K562 (cell line): Measurements from ENCODE around the gene PACSIN2. TPM values are rescaled to one million over a fixed set of nuclear protein-coding genes. Genes with fewer than 3 reads are reported as not detected.
A peak's percentile ranks its signal among the peaks of the same experiment; 100 is the strongest.

Experiments used
- BHLHE40 ChIP-seq: IDR thresholded peaks from 2 replicates; pipeline ENCODE4 v1.6.1; 2011; ENCODE audit warnings: low read length, improper control_type of control experiment
- CBX3 ChIP-seq, 2 experiments: IDR thresholded peaks; 1 replicate in 1 of 2; 2 replicates in 1 of 2; pipeline ENCODE4 v1.6.1; 2012; ENCODE audit warnings: inconsistent platforms in 2 of 2, low read length in 2 of 2, borderline replicate concordance in 1 of 2, control low read depth in 1 of 2
- CEBPG ChIP-seq, 3 experiments: fragments of 200-800 bp in 1 of 3; sonication (Bioruptor generic) in 1 of 3; sonication (generic) in 1 of 3; formaldehyde crosslinking in 1 of 3; IDR thresholded peaks in 2 of 3; conservative IDR thresholded peaks in 1 of 3; 2 replicates each; pipeline versions ENCODE4 v1.6.1 to v1.8.0; 2016 to 2022; ENCODE audit warnings: missing compliant biosample characterization in 2 of 3, missing genetic modification characterization in 2 of 3, mild to moderate bottlenecking in 1 of 3, missing genetic modification reagents in 1 of 3
- EP300 ChIP-seq: IDR thresholded peaks from 2 replicates; pipeline ENCODE4 v1.6.1; 2012; ENCODE audit warnings: low read length, improper control_type of control experiment
- GABPA ChIP-seq: fragments of 200-800 bp; sonication (Bioruptor generic); conservative IDR thresholded peaks from 2 replicates; pipeline ENCODE4 v1.6.1; 2016; ENCODE audit warnings: low read depth, missing genetic modification characterization, missing compliant biosample characterization
- GATA2 ChIP-seq: sonication (generic); formaldehyde crosslinking; IDR thresholded peaks from 2 replicates; pipeline ENCODE4 v1.4.0; 2020; ENCODE audit warnings: mild to moderate bottlenecking, missing genetic modification reagents
- GATAD2B ChIP-seq: fragments of 450-650 bp; IDR thresholded peaks from 2 replicates; pipeline ENCODE4 v1.6.1; 2017; ENCODE audit warnings: mild to moderate bottlenecking, borderline replicate concordance
- MAZ ChIP-seq, 2 experiments: fragments of 450-650 bp in 1 of 2; sonication (generic) in 1 of 2; formaldehyde crosslinking; IDR thresholded peaks in 1 of 2; conservative IDR thresholded peaks in 1 of 2; 2 replicates each; pipeline versions ENCODE4 v1.4.0 to v1.5.0; 2020; ENCODE audit warnings: mild to moderate bottlenecking in 1 of 2, missing genetic modification reagents in 1 of 2
- NR2C1 ChIP-seq, 2 experiments: fragments of 450-650 bp; IDR thresholded peaks; 2 replicates each; pipeline ENCODE4 v1.6.1; 2017; ENCODE audit warnings: mild to moderate bottlenecking in 2 of 2, antibody characterized with exemption in 1 of 2, inconsistent platforms in 1 of 2, missing compliant biosample characterization in 1 of 2, missing genetic modification characterization in 1 of 2
- SOX6 ChIP-seq: fragments of 450-650 bp; IDR thresholded peaks from 2 replicates; pipeline ENCODE4 v1.6.1; 2014; ENCODE audit warnings: mild to moderate bottlenecking
- SRF ChIP-seq, 2 experiments: fragments of 250-450, 450-650 bp in 1 of 2; sonication (Bioruptor Pico) in 1 of 2; sonication (generic) in 1 of 2; formaldehyde crosslinking; IDR thresholded peaks; 2 replicates each; pipeline versions ENCODE4 v1.5.0 to v1.5.1; 2020 to 2022; ENCODE audit warnings: mild to moderate bottlenecking in 1 of 2, missing genetic modification reagents in 1 of 2
- SUPT5H ChIP-seq: fragments of 450-650 bp; IDR thresholded peaks from 2 replicates; pipeline ENCODE4 v1.6.1; 2016
- ZNF197 ChIP-seq: fragments of 200-800 bp; sonication (Bioruptor generic); IDR thresholded peaks from 2 replicates; pipeline ENCODE4 v1.6.1; 2016; ENCODE audit warnings: low read depth, missing genetic modification characterization, missing compliant biosample characterization
- ZSCAN32 ChIP-seq: fragments of 450-650 bp; formaldehyde crosslinking; IDR thresholded peaks from 2 replicates; pipeline ENCODE4 v1.4.0; 2020; ENCODE audit warnings: mild to moderate bottlenecking, moderate library complexity
- polyA plus RNA-seq, 8 experiments: library from polyadenylated mRNA; depleted of rRNA in 4 of 8; stranded (reverse) in 5 of 8; unstranded in 3 of 8; fragments of >200 nt; fragmentation: Nextera tagmentation in 2 of 8; fragmentation: Illumina TruSeq in 1 of 8; extraction: Ambion mirVana in 2 of 8; extraction: Trizol in 1 of 8; gene quantifications; 2 replicates each; pipeline versions ENCODE4 v1.2.1 to v1.2.3, GENCODE V29; 2011 to 2014; ENCODE audit warnings: inconsistent platforms in 1 of 8, missing spikeins in 1 of 8
- total RNA-seq, 7 experiments: library from RNA; depleted of rRNA in 6 of 7; stranded (reverse); fragments of >200 nt in 6 of 7; fragmentation: Illumina TruSeq in 2 of 7; extraction: Trizol in 2 of 7; gene quantifications; 2 replicates each; pipeline versions ENCODE4 v1.2.1 to v1.2.3, GENCODE V29; 2011 to 2021; ENCODE audit warnings: low replicate concordance in 1 of 7
- TF ChIP-seq, protein P1 (sequence below): fragments of 250-450 bp; sonication (Bioruptor Pico); IDR thresholded peaks from 2 replicates; pipeline ENCODE4 v1.4.0; 2020; ENCODE audit warnings: mild to moderate bottlenecking, moderate library complexity
- TF ChIP-seq, protein P2 (sequence below): fragments of 250-450 bp; sonication (Bioruptor Pico); IDR thresholded peaks from 2 replicates; pipeline ENCODE4 v1.4.0; 2020; ENCODE audit warnings: mild to moderate bottlenecking, moderate library complexity
- TF ChIP-seq, protein P3 (sequence below): fragments of 450-650 bp; formaldehyde crosslinking; IDR thresholded peaks from 2 replicates; pipeline ENCODE4 v1.4.0; 2022; ENCODE audit warnings: mild to moderate bottlenecking, moderate library complexity
- TF ChIP-seq, protein P4 (sequence below): fragments of 450-650 bp; IDR thresholded peaks from 2 replicates; pipeline ENCODE4 v1.6.1; 2016

The PACSIN2 gene
- total and polyA plus RNA-seq, 9 of the 15 experiments (the other 6 are each of a cell fraction or from before 2014, with no cell fraction given) = 0.45 to 45.1 (median 23.9) TPM

DNA sequence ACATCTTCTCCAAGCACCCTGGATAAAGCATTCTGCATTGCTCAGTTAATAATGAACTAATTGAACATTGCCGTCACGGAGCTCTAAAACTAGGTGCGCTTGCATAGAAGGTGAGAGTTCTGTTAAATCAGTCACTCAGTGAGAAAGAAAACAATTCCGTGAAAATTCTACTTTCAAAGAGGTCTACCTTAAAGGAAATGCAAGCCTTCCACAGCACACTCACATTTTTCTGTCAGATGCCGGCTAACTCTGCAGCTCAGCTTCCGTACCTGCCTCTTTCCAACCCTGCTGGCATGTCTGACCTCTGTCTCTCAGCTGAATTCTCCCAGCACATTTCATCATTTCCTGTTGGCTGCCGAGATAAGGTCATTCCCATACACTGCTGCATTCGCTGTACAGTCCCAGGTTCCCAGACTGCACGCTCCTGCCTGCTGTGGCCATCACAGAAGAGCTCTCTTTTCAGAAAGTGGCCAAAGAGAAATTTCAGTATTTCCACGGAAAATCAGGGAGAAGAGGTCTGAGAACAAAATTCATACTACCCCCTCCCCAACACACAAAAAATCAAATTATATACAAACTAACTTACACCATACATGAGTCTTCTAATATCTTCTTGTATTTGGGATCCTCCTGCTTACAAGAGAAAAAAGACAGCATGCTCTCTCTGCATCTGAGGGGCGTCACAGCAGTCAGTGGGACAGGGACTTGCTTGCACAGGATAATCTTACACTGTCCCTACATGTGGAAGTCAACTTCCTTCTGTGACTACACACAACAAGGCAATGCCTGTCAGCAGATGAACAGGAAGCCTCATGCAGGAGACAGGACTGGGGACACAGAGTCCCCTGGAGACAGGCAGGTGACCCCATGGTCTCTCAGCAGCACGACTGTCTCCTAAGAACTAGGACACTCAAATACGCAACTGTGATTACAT is 55.1 kb downstream of the PACSIN2 start (continued):
- TF ChIP-seq, protein P1, sequence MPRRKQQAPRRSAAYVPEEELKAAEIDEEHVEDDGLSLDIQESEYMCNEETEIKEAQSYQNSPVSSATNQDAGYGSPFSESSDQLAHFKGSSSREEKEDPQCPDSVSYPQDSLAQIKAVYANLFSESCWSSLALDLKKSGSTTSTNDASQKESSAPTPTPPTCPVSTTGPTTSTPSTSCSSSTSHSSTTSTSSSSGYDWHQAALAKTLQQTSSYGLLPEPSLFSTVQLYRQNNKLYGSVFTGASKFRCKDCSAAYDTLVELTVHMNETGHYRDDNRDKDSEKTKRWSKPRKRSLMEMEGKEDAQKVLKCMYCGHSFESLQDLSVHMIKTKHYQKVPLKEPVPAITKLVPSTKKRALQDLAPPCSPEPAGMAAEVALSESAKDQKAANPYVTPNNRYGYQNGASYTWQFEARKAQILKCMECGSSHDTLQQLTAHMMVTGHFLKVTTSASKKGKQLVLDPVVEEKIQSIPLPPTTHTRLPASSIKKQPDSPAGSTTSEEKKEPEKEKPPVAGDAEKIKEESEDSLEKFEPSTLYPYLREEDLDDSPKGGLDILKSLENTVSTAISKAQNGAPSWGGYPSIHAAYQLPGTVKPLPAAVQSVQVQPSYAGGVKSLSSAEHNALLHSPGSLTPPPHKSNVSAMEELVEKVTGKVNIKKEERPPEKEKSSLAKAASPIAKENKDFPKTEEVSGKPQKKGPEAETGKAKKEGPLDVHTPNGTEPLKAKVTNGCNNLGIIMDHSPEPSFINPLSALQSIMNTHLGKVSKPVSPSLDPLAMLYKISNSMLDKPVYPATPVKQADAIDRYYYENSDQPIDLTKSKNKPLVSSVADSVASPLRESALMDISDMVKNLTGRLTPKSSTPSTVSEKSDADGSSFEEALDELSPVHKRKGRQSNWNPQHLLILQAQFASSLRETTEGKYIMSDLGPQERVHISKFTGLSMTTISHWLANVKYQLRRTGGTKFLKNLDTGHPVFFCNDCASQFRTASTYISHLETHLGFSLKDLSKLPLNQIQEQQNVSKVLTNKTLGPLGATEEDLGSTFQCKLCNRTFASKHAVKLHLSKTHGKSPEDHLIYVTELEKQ (CRISPR knock-in tag) = no peak
- TF ChIP-seq SRF (CRISPR knock-in tag; IDR thresholded peaks at IDR 0.05) (peak in 1 of 2 experiments; percentile 47; a peak in 1 of 4 replicates), ZSCAN32 (CRISPR knock-in tag) (peak; percentile 20; the same call in 1 of the 2 replicates), ZNF197 (0 out of 2 replicates have a peak, but pooled peaks have one; percentile 48), SOX6 (peak; percentile 56), BHLHE40 (peak; percentile 49), NR2C1 (IDR thresholded peaks at IDR 0.05) (peak; percentile 75; the same call in 1 of the 2 replicates), NR2C1 (tag; IDR thresholded peaks at IDR 0.05) (peak; percentile 84), EP300 (peak; percentile 76; the same call in 1 of the 2 replicates), GATAD2B (no peak), CEBPG (CRISPR knock-in tag; IDR thresholded peaks at IDR 0.05) (peak; percentile 95), CEBPG (tag; conservative IDR thresholded peaks at IDR 0.05 in 1 of 2, IDR thresholded peaks at IDR 0.05 in 1 of 2) (peak; percentile 72 to 91), SUPT5H (peak; percentile 56; the same call in 1 of the 2 replicates), GATA2 (CRISPR knock-in tag) (peak; percentile 55; the same call in 1 of the 2 replicates), GABPA (tag) (peak; percentile 88), MAZ (CRISPR knock-in tag; conservative IDR thresholded peaks at IDR 0.05 in 1 of 2, IDR thresholded peaks at IDR 0.05 in 1 of 2) (0 out of 4 replicates have a peak, but pooled peaks of 1 of the 2 experiments have one; percentile 31), CBX3 (IDR thresholded peaks at IDR 0.05; ENCODE audit: borderline replicate concordance in 1 of 2, low read length in 2 of 2) (0 out of 3 replicates have a peak, but pooled peaks of 1 of the 2 experiments have one; percentile 15)
- TF ChIP-seq, protein P2, sequence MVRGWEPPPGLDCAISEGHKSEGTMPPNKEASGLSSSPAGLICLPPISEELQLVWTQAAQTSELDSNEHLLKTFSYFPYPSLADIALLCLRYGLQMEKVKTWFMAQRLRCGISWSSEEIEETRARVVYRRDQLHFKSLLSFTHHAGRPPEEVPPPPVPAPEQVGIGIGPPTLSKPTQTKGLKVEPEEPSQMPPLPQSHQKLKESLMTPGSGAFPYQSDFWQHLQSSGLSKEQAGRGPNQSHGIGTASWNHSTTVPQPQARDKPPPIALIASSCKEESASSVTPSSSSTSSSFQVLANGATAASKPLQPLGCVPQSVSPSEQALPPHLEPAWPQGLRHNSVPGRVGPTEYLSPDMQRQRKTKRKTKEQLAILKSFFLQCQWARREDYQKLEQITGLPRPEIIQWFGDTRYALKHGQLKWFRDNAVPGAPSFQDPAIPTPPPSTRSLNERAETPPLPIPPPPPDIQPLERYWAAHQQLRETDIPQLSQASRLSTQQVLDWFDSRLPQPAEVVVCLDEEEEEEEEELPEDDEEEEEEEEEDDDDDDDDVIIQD (CRISPR knock-in tag) = no peak
- TF ChIP-seq, protein P3, sequence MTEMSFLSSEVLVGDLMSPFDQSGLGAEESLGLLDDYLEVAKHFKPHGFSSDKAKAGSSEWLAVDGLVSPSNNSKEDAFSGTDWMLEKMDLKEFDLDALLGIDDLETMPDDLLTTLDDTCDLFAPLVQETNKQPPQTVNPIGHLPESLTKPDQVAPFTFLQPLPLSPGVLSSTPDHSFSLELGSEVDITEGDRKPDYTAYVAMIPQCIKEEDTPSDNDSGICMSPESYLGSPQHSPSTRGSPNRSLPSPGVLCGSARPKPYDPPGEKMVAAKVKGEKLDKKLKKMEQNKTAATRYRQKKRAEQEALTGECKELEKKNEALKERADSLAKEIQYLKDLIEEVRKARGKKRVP = peak; percentile 90
- TF ChIP-seq, protein P4, sequence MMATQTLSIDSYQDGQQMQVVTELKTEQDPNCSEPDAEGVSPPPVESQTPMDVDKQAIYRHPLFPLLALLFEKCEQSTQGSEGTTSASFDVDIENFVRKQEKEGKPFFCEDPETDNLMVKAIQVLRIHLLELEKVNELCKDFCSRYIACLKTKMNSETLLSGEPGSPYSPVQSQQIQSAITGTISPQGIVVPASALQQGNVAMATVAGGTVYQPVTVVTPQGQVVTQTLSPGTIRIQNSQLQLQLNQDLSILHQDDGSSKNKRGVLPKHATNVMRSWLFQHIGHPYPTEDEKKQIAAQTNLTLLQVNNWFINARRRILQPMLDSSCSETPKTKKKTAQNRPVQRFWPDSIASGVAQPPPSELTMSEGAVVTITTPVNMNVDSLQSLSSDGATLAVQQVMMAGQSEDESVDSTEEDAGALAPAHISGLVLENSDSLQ = peak; percentile 53
